HG02623 (cell line): ENCODE measurements around the gene PTPRD.

ENCODE experiments used
- ATAC-seq: cut with Tn5 transposase; IDR thresholded peaks from one replicate; pipeline ENCODE4 v1.9.1; 2021; ENCODE audit warnings: moderate library complexity; ENCODE audit not compliant: unreplicated experiment

Gene PTPRD

DNA sequence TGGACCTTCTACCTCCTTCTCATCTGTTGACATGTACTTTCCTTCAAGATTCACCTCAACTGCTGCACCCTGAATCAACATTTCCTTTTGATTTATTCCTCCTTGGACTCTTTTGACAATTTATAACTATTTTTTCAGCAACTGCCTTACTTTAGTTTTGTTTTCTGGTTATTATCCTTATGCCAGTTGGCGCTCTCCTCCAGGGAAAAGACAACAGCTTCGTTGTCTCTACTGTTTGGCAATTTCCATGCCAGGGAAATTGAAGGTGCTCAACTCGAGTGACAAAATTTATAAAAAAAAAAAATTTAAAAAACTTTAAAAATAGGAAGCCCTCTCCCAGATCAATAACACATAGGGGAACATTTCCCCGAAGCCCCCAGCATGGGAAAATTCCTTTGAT lies 2264.0 kb downstream of the PTPRD start:
- no peak for ATAC-seq

DNA sequence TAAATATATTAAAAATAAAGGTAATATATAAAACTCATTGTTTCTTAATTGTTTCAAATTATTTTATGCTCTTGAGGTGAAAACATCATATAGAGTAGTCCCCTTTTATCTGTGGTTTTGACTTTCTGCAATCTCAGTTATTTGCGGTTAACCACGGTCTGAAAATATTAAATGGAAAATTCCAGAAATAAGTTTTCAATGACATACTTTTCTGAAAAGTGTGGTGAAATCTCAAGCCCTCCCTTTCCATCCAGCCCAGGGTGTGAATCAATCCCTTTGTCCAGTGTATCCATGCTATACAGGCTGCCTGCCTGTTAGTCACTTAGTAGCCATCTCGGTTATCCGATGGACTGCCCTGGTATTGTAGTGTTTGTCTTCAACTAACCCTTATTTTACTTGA lies 2266.5 kb downstream of the PTPRD start:
- ATAC-seq: no peak

- ATAC-seq: no peak
Measured at GRCh38 chr9:8338767-8339510, 2273.9 kb downstream of the PTPRD start.

DNA sequence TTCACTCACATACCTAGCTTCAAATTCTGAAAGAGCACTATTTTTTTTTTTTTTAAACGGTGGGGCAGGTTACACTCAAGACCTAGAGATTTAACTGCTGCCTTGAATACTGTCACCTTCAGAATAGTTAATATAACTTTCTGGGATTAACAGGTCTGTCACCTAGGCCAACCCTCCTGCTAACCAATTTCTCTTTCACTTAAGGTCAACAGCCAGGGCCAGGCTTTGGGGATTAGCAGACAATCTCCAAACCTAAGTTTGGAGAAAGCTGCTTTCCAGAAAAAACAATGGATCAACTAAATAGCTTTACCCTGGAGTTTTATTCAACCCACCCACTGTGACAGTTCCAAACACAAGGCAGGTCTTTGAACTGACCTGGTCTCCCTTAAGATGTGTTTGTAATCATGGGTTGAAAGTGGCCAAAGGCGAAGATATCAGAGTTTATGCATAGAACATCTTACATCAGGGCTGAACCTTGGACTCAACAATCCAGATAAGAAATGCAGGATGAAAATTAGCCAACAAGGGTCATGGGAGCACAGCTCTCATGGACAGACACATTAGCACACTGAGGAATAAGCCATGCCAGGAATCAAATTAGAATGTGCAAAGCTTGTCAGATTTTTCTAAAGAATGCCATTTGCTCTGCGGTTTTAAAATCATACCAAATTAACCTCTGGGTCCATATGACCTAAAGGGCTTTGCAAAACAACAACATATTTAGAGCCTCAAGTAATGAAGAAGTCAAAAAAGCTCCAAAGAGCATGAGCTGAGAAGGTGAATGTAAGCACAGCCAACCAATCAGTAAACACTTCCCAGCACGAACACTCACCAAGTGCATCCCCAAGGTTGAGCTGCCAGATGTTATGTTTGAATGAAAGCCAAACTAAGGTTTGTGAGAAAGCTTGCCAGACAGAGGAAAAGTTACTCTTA lies 2274.7 kb downstream of the PTPRD start:
- no peak for ATAC-seq

GRCh38 chr9:8332871-8333270 lies 2279.9 kb downstream of the PTPRD start:
- no peak for ATAC-seq

DNA sequence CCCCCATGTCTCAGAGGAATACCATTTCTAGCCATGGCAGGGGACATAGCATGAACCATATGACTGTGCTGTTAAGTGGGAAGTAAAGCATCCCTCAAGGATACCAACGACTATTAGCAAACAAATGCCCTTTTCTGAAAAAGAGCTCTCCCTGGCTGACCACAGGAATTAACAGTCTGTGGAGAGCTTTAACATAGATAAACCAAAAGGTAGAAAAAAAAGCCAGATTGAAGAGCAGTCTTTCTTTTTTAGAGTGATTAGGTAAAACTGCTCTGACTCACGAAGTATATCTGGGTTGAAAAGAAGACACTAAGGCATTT lies 2280.5 kb downstream of the PTPRD start:
- no peak for ATAC-seq

GRCh38 chr9:8331507-8332330 lies 2281.1 kb downstream of the PTPRD start:
- ATAC-seq: no peak

GRCh38 chr9:8329561-8330283 lies 2283.1 kb downstream of the PTPRD start:
- no peak for ATAC-seq

DNA sequence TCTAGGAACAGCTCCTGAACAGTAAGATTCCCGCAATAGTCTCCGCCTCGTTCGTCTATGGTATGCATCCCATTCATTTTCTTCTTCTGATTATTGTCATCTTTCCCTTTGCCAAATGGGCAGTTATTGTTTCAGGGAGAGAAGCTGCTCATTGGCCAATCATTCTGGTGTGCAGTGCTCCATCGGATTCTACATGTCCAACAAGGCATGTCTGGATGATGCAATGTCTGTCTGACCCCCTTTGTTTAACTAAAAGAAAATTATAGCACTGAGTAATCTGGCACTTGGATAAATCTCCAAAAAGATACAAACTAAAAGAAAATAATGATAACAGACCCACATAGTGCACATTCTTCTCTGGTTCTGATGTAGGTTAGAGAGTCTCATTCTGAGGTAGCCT lies 2297.6 kb downstream of the PTPRD start:
- ATAC-seq: no peak

DNA sequence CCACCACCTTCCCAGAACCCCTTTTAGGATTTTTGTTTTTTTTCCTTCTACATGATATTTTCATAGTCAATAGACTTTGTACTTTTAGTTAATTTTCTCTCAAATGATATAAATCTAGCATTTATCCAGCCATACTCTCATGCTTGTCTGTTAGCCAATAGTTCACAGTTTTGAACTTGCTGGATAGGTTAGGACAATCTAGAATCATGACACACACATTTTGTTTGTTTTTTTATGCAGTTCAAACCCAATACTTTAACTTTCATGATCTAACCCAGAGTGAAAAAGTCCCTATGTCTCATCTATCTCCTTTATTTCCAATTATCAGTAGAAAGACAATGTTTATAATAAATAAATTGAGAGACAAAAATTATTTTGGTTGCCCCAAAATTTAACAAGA lies 2303.5 kb downstream of the PTPRD start:
- ATAC-seq: no peak

- ATAC-seq: no peak
Measured at GRCh38 chr9:8304720-8305119, 2308.1 kb downstream of the PTPRD start.

DNA sequence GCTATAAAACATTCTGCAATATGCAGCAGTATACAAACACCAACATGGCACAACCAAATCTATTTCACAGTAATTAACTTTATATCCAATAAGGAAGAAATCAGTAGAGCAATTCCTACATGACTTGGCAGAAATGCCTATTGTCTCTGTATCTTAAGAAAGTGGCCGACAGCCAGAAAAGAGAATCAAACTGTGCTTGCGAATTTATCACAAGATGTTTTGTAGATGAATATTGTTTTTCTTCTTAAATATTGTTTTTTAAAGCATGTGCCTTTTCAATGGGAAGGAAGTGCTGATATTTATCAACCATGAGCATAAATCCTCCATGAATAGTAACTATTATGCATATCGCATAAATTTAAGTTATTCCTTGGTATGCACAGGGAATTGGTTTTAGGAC lies 2311.5 kb downstream of the PTPRD start:
- ATAC-seq: no peak

DNA sequence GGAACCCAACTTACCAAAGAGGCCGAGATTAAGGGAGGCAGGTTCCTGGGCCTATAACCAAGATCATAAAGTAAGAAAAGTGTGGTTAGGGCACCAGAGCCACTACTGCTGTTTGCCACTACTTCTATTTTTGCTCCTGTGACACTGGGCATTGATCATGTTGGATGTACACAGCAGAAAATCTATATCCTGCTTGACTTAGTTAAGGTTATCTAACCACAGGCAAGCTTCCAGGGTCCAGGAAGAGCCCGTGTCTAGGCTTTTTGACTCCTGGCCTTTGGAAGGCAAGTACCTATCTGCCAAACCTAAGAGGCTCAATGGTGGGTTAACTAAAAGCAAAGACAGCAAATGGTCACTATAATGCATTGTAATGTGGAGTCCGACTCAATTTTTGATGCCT lies 2315.8 kb downstream of the PTPRD start:
- no peak for ATAC-seq

DNA sequence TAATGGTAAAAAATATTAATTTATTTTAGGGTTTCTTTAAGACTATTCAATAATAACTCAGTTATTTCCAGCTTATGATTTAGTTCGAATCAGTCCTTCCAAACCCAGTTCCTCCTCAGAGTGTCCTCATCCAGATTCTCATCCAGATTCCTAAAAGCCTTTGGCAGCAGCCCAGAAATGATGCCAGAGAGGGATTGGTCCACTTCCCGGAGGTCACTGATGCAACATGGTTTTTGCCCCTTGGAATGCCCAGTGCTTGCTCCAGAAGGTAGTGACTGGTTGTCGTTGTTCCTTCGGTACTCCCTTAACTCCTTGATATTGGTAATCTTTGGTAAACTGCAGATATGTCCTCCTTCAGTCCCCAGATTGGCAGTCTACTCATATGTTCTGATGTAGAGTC lies 2320.1 kb downstream of the PTPRD start:
- ATAC-seq: no peak

DNA sequence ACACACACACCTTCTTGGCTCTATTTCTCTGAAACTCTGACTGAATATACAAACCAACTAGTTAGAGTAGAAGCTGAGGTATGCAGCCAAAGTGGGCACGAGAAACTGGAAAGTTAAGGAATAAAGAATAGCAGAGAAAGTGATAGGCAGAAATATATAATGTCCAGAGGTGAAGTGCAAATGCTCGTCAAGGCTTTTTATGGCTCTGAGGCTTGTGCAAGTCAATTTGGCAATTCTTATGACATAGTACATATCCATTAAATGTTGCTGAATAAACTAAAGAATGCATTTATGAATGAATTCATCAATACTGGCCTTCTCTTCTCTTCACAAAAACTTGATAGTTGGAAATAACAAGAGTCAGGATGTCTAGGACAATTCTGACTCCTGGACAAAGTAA lies 2323.1 kb downstream of the PTPRD start:
- ATAC-seq: no peak

- ATAC-seq: no peak
Measured at GRCh38 chr9:8287970-8288369, 2324.8 kb downstream of the PTPRD start.

- ATAC-seq: no peak
Measured at GRCh38 chr9:8287501-8287900, 2325.3 kb downstream of the PTPRD start.

- ATAC-seq: no peak
Measured at GRCh38 chr9:8284884-8285283, 2327.9 kb downstream of the PTPRD start.

- ATAC-seq: no peak
Measured at GRCh38 chr9:8282535-8282934, 2330.3 kb downstream of the PTPRD start.

DNA sequence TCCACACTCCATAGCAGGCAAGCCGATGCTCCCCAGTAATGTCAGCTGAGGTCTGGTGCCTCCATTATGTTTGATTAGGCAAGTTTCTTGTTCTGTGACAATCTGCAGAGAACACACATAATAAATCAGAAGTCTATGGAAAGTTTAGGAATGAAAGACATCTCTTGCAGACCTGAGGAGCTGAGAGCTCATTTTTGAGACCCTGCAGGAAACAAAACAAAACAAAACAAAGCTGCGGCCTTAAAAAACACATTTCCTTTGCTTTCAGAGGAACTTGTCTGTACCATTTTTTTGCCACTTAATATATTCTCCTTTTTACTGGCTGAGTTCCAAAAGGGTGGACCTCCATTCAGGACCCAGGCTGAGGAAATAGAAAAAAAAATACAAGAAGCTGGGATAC lies 2332.0 kb downstream of the PTPRD start:
- ATAC-seq: no peak

DNA sequence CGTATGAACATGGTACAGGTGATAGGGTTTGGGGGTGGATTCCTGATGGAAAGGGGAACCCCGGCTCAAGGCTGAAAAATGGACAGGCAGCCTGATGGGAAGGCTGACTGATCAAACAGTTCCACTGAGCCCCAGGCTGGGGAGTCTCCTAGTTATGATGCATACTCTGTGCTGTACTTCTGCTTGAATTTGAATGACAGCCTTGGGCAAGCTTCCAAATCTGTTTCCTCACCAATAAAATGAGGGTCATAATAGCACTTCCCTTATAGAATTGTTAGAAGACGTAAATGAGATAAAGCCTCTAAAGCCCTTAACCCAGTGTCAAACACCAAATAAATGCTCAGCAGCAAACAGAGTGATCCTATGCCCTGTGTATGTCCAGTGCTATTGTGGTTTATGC lies 2334.8 kb downstream of the PTPRD start:
- ATAC-seq: no peak
